Stimulated activated CD4-positive, alpha-beta T cell treated with anti-CD3 and anti-CD28 coated beads, Interleukin-15, amount 100 ng/mL, for 48 hours (primary cell): ENCODE results near the gene PIP4K2B.
A peak's percentile ranks its signal among the peaks of the same experiment; 100 is the strongest.

ENCODE experiments used
- DNase-seq, 2 donors: peaks; one replicate each; pipeline ENCODE4 v3.0.0-alpha.2; 2020; ENCODE audit warnings: low read depth in 2 of 2

PIP4K2B gene

GRCh38 chr17:38779965-38780752 lies 19.2 kb downstream of the PIP4K2B start:
- no peak for DNase-seq

GRCh38 chr17:38777641-38778250 lies 21.6 kb downstream of the PIP4K2B start:
- no peak for DNase-seq

- no peak for DNase-seq
Measured at GRCh38 chr17:38773258-38773657, 26.1 kb downstream of the PIP4K2B start.

- no peak for DNase-seq
Measured at GRCh38 chr17:38768417-38768816, 30.9 kb downstream of the PIP4K2B start.

GRCh38 chr17:38766341-38766740 lies 33.0 kb downstream of the PIP4K2B start:
- no peak for DNase-seq

- DNase-seq, result no peak
Measured at GRCh38 chr17:38762231-38762630, 37.1 kb downstream of the PIP4K2B start.

- peak in 1 of 2 donors; percentile 25 for DNase-seq
Measured at GRCh38 chr17:38761612-38762011, 37.7 kb downstream of the PIP4K2B start.

DNA sequence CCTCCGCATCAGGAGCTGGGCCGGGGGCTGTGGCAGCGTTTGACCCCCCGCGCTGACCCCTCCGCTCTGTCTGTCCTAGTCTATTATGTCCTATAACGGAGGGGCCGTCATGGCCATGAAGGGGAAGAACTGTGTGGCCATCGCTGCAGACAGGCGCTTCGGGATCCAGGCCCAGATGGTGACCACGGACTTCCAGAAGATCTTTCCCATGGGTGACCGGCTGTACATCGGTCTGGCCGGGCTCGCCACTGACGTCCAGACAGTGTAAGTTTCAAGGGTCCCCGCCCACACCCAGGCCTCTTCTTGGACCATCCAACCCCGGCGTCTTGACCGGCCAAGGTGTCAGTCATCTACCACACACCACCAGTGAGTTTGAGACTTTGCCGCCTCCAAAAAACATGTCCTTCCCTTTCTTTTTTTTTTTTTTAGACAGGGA lies 46.3 kb downstream of the PIP4K2B start:
- no peak for DNase-seq

GRCh38 chr17:38752308-38753070 lies 46.9 kb downstream of the PIP4K2B start, which contains the start of gene PSMB3:
Gene PSMB3 (plus strand): TSS chr17:38752741. CDS start chr17:38752827, 86 bp downstream.
- peak; percentile 97 to 98 for DNase-seq

GRCh38 chr17:38751808-38752307 lies 47.5 kb downstream of the PIP4K2B start:
- DNase-seq, result peak; percentile 75 to 77

GRCh38 chr17:38751144-38751807 lies 48.1 kb downstream of the PIP4K2B start:
- no peak for DNase-seq

DNA sequence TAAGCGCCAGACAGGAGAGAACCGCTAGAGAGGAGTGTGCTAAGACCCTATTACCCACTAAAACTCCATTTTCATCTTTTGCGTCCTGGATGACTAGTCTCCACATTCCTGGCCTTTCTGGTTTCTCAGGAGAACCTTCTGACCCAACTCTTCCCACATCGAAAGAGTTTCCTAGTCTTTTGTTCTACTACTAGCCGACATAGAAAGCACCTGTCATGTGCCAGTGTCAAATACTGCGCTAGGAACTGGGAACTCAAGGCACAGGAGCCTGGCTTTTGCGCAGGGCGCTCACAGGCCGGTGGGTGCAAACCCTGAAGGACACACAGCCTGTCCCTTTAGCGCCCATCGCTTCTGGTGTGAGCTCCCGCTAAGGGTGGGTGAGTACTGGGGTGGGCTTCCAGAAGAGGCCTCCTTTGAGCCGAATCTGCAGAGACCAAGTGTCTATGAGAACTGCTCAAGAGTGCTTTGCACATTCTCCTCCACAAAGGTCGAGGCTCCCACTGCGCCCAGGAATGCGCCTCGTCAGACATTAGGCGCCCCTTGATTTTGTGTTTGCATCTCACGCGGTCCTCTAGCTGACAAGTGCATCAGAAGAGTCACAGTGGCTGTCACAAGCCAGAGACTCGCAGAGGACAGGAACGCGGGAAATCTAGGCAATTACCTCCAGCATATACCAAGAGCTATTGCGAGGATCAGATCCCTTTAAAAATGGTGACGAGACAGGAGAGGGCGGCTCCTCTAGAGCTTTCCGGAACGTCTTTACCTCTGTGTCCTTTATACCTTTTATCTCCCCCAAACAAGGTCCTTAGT lies 48.8 kb downstream of the PIP4K2B start:
- DNase-seq, result no peak

DNA sequence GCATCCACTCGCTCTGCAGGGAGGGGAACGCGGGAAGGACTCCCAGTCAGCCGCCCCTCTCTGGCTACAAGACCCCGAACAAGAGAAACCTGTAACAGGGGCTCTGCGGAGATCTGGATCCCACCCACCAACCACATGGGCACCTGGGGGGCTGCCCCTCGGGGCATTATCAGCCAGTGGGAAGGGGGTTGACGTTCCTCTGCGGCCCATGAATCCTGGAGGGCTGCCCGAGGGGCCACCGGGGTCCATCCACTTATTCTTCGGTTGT lies 49.4 kb downstream of the PIP4K2B start:
- DNase-seq, result no peak

DNA sequence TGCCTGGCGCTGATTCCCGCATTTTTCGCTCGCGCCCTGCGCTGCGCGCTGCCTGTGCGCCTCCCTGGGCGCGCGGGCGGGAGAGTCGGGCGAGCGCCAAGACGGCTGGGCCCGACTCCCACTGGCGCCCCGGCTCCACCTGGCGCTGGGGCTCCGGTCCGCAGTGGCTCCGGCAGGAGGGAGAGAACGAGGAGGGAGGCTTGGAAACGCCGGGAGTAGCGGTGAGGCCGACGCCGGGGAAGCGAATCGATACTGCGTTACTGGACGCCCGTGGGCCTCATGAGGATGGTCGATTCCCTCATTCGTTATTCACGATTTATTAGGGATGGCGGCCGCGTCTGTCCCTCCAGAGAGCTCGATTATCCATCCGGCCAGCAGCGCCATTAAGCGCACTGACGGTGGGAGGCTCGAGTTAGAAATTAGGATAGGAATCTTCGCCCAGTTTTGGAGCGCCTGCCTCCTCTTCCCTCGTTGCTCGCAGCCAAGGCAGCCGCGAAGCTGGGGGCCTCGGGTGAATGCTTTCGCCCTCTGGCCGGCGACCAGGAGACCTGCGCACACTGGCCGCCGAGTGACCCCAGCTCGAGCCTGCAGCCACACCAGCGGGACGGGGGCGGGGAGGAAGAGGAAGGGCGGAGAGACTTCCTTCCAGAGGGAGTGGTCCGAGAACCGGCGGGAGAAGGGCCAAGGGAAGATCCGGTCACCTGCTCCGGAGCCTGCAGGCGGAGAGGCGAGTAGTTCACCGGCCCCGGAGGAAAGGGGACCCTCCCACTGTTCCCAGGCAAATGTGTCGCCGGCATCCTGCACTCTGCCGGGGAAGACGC lies 49.9 kb downstream of the PIP4K2B start:
- no peak for DNase-seq

GRCh38 chr17:38748892-38749222 lies 50.5 kb downstream of the PIP4K2B start:
- no peak for DNase-seq

GRCh38 chr17:38748149-38748891 lies 51.0 kb downstream of the PIP4K2B start, which contains the start of gene PCGF2:
Gene PCGF2 (minus strand): TSS chr17:38748336. CDS start chr17:38740402, 7,934 bp downstream.
- no peak for DNase-seq

GRCh38 chr17:38747463-38748148 lies 51.8 kb downstream of the PIP4K2B start:
- no peak for DNase-seq

DNA sequence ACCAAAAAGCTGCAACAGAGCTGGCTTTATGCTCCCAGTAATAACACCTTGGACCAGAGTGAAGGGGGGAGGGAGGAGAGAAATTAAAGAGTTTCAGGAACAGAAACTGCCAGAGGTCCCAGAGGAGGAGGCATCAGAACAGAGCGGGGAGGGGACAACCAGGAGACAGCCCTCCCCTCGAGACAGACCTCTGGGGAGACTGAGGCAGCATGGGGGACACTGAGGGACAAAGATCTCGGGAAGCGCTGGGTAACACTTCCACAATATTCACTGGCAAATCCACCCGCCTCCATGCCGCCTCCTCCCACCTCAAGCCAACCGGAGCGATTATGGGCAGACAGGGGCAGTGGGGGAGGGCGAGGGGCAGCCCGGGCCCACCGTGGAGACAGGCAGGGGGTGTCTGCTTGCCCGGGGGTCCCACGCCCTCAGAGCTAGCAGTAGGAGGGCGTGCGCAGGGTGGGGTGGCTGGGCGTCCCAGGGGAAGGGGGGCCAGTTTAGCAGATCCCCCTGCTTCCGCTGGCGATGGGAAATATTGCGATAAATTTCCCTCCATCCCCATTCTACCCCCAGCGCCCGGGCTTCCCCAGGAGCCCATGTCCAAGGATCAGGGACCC lies 52.4 kb downstream of the PIP4K2B start:
- DNase-seq, result no peak
